ENCODE results near the gene NAALADL2.
"Not testable (repeated sequence)": the region's sequence is repeated elsewhere in the genome, so short reads cannot be mapped to it uniquely, and the experiment has no call there.

NAALADL2 gene

DNA sequence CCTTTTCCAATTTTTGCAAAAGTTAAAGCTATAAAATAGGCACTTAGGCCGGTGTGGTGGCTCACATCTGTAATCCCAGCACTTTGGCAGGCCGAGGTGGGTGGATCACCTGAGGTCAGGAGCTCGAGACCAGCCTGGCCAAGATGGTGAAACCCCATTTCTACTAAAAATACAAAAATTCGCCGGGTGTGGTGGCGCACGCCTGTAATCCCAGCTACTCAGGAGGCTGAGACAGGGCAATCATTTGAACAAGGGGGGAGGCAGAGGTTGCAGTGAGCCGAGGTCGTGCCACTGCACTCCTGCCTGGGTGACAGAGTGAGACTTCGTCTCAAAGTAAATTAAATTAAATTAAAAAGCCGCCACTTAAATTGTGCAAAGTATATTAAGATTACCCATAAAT lies 412.3 kb downstream of the NAALADL2 start:
- not testable (repeated sequence) for DNase-seq

DNA sequence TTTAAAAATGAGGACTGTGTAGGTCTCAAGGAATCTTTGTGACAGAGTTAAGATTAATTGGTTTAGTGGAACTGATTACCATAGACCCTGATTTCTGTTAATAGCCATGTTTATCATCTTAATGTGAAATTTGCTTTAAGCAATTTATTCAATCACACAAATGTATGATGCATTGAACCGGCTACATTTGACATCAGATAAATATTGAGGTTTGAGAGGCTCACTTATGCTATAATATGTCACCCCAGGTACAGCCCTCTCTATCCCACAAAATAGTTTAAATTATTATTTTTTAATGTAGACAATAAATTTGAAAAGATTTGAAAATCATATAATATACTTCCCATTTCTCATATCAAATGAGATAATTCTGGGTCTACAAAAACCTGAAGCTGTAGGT lies 413.3 kb downstream of the NAALADL2 start:
- DNase-seq = no peak

DNA sequence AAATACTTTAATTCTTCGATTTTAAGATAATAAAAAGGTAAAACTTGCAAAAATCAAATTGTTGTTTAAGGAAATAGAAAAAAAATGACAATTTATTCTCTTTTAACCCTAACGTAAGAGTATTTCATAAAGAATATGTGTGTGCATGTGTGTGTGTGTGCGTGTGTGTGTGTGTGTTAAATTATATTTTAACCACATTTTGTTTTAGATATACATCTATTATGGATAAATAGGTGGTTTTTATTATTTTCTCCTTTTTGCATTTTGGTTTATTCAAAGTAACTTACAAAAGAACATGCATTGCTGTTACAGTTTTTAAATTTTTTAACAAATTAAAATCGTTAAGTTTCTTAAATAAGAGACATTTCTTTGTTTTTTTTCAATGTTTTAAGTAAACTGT lies 414.4 kb downstream of the NAALADL2 start:
- no peak for DNase-seq

DNA sequence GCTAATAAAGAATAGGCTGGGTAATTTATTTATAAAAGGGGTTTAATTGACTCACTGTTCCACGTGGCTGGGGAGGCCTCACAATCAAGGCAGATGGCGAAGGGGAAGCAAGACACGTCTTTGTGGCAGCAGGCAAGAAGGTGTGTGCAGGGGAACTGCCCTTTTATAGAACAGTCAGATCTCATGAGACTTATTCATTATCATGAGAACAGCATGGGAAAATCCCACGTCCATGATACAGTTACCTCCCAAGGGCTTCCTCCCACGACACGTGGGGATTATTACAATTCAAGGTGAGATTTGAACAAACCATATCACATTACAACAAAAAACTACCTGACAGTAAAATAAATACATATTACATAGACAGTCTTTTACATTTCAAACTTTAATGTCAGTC lies 414.9 kb downstream of the NAALADL2 start:
- DNase-seq = no peak

DNA sequence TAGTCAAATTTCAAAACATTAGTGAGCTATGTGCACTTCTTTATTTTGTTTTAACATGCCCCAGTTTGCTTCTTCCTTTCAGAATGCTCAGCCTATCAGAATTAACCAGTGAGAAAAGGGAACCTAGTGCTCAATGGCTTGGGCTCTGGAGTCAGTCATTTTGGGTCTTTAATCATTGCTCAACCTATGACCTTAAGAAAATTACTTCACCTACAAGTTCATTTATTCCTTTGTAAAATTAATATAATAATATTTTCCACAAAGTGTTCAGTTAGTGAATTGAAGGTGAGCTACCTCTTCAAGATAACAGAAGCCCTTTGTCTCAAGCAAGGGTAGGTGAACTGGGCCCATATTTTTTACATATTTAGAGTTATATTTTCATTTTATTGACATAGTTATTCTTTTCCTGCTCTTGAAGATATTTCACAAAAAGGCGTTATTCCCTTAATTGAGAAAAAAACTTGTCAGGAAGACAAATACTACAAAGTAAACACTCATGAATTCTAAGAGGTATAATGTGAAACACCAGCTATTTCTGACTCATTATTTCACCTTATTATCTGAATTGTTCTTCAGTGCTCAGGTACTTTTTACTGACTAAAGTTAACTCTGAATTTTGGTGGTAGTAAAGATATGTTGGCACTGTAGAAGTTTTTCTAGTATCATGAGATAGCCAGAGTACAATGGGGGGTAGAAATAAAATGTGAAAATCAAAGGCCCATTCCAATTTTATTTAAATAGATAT lies 415.5 kb downstream of the NAALADL2 start:
- no peak for DNase-seq

DNA sequence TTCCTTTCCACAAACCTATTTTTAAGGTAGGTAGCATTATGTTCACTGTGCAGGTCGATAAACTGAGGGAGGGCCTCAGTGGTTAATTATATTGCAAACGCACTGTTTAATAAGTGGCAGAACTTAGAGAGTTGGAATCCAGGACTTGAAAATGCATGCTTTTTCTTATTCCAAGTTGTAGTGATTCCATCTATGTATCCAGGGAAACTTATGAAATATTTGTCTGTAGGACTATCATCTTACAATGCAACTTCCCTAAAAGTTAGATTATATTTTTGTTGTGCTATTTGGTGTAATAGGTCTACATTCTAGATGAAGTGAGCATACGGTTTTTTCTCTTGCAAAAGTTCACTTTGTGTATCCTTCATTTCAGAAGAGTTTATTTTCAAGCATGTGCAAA lies 419.5 kb downstream of the NAALADL2 start:
- DNase-seq = no peak

DNA sequence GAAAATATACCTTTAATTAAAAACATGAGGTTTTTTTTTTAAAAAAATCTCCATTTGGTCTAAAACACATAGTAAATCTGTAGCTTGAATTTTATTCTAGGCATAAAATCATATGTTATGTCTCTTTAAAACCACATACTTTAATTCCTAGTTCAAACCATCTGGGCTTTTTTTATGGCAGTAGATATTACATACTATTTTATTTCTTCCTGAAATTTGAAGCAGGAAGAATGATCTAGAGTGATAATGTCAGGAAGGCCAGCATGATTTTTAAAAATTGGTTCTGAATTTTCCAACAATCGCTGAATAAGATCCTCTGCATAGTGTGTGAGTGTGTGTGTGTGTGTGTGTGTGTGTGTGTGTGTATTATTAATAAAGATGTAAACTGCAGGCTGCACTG lies 420.3 kb downstream of the NAALADL2 start:
- no peak for DNase-seq

DNA sequence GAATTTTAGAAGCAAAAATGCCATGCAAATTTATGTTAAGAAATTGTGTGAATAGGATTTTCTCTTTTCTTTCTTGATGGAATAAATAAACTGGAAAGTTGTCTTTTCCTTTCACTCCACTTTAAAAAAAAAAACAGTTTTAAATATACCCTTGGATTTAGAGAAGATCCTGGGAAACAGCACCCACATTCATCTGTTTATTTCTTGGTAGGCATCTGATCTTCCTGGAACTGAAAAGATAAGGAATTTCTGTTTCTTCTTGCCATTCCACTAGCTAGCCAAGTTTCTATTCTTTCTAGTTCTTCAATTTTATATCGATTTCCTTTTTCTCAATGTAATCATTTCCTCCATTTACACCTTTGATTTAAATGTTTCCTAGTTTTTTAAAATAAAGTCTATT lies 420.8 kb downstream of the NAALADL2 start:
- no peak for DNase-seq

DNA sequence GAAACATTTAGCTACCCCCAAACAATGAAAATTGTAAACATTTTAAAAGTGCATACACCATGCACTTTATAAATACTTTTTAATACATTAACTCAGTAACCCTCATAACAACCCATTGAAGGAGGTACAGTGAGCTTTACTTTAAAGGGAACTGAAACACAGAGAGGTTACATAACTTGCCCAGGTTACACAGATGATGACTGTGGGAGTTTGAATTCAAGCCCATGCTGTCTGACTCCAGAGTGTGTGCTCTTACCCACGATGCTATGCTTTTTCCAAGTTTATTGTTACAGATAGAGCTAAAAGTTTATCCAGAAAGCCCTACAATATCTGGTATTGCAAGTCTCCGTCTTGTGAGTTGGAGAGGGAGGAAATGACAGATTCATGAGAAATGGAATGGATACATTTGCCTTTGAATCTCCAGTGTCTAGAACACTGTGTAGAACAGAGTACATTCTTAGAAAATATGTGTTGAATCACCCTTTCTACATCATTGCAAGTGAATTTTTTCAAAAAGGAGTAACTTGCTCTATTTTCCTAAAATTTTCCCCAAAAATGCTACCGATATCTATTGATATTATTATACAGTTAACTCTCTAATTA lies 428.3 kb downstream of the NAALADL2 start:
- DNase-seq = no peak

DNA sequence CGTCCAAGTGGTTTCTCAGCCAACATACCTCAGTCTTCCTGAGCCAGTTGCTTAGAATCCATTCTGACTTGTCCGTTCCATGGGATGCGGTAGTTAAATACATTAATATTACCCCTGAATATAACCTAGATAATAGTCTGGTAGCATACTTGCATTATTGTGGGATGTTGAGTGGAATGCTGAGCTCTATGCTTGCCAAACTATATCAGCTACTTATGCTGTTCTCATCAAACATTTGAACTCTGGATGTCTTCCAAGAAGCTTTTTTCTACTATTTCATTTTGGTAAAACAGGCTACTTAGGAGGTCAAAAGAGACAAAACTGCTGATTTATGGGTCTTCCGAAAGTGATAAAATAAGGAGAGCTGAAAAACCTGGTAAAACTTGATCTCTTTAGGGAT lies 429.5 kb downstream of the NAALADL2 start:
- no peak for DNase-seq

DNA sequence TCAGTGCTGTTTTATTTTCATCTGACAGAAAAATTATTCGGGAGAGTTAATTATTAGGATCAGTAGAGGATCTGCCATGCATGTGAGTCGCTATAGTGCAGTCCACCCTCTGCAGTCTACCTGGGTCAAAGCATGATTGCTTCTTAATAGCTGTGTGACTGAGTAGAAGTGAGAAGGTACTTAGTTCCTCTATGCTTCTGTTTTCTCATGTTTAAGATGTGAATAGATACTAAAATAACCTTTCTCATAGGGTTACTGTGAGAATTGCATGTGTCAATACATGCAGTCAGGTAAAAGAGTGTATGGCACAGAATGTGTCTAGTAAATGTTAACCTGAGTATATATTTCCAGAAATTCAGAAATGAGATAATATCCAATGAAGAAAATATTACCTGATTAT lies 435.7 kb downstream of the NAALADL2 start:
- no peak for DNase-seq

DNA sequence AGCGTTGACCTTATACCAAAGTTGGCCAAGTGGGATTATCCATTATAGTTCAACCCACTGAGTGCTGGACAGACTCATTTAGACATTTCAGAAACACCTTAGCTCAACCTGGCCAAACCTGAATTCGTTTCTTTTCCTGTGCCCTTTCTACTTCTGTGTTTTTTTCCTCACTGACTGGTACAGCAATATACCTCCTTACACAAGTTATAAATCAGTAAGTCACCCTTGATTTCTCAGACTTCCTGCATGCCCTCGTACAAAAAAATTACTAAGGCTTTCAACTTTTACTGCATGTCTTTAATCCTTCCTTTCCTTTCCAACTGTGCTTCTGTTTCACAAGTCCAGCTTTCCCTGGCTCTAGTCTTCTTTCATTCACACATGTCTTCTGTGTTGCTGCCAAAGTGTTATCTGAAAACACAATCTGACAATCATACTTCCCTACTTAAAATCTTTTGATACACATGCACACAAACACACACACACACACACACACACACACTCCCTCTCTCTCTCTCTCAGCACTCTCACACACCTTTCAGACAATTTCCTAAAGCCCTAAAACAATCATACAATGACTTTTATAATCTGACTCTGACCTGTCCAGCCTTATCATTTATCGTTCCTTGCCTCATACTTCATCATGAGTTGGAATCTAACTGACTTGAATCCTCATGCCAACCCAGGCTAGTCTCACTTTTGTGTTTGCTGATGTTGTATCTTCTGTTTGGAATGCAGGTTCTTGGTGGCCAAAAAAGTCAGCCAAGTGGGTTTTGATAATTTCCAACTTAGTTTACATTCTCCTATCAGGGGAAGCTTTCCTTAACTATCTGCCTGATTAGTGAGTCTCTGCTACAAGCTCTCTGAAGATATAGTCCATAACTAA lies 436.4 kb downstream of the NAALADL2 start:
- DNase-seq = no peak

DNA sequence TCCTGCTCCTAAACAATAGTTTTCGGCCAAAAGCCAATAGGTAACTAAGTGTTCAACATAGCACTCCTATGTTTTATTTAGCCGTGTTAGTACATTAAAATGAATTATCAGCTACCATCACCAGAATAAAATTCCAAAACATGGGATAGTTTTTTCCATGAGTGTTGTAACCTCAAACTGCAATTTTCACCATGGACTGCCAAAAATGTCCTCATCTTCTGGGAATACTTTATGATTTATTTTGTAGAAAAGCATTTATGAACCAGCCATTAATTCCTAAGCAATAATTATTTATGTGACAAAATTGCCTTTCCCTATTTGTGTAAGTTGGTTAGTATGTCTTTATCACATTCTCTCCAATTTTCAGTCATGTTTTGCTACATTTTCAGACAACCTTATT lies 438.1 kb downstream of the NAALADL2 start:
- DNase-seq = no peak

DNA sequence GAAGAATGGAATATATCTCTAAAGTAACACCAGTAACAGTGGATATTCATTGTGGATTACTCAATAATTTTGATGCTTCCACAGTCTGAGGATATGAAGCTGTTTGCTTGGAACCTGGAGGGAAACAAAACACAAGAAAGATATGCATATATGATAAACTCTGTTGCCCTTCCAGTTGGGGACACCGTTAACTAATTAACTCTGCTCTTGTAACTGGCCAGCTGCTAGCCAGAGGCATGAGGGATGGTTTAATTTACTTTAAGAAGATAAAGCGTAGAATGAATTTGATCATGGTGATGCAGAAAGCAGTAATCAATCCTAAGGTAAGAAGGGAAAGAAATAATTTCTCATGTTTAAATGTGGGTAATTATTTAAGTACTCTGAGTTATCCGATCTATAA lies 442.6 kb downstream of the NAALADL2 start:
- no peak for DNase-seq

DNA sequence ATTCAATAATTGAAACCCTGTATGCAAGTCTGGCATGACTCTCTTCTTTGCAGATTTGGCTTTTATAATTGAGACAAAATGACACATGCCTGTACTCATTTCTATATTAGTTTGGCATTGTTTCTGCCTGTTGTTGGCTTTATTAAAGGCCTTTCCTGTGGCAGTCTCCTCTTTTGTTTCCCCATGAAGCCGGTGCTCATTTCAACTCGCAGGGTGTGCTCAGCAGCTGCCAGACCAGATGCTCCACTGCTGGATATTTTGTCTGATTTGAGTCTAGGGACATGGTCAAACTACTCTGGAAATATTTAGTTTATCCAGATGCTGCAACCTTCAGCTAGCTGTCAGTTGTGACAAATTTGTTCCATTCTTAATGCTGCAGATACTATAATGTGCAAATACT lies 445.3 kb downstream of the NAALADL2 start:
- no peak for DNase-seq

DNA sequence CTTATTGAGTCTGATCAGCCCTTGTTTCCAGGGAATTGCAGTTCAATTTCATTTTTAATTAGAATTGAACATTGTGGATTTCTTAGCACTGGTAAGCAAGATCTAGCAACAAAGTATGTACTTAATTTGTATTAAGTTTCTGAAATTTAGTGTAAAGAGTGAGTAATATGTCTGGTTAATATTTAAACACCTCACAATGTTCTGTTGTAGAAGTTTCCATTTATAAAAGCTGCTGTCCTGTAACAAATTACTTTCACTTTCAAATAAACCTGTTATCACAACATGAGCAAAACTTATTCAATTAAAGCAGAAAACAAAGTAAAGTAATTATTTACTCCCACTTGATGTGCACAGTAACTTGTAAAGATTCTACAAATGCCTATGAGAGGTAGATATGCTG lies 448.5 kb downstream of the NAALADL2 start:
- no peak for DNase-seq

DNA sequence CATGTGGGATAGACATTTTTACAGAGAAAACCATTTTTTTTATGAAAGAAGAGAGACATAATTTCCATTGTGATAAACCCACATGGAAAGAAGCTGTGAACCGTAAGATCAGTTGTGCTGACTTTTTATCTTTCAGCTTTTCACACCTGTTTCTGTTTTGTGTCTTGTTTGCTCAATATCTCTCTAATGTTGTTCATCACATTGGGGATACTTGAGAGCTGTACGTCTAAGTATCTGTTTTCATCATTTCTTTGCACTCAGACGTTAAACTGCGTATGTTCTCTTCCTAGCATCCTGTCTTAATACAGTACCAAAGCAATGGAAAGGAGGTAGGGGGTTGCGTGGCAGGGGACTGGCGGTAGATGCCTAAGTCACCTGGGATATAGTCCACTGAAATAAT lies 449.0 kb downstream of the NAALADL2 start:
- no peak for DNase-seq

DNA sequence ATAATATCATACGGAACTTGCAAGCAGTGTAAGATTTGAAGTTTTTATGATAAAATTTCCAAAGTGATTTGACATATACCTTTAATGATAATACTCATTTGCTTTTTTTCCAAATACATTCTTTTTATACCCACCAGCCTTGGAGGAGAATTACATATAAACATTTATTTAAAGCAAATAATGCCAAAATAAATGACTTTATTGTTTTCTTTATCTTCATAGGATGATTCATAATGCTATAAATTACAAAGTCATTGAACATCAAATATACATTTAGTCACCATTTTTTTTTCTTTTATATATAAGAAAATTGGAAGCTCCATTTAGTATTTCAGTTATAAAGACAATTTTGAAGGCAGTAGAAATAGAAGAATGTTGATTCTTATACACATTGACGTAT lies 450.9 kb downstream of the NAALADL2 start:
- no peak for DNase-seq

DNA sequence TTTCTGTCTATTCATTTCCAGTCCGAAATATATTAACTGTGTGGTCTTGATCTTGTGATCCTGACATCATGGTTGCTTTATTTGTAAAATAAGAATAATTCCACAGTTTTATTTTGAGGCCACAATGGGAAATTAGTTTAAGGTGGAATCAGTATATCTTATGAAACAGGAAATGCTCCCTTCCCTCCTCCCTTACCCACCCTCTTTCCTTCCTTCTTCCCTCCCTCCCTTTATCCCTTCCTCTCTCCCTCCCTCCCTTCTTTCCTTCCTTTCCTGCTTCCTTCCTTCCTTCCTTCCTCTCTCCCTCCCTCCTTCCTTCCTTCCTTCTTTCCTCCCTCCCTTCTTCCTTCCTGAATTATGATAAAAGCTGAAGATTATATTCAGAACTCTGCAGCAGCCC lies 452.3 kb downstream of the NAALADL2 start:
- DNase-seq = no peak

DNA sequence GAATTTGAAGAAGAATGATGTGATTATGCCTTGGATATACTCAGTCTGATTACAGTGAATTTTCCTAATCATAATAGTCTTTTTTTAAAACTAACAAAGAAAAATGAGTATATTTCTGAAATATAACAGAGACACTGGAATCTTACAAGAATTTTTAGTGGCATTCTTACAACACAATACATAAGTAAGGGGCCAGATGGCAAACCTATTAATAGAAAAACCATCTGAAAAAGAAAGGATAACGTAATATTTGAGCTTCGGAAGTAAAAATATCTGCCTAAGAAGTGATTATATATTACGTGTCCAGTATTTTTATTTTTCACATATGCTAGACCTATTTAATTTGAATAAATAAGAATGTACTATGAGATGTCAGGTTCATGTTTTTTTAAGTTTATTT lies 452.8 kb downstream of the NAALADL2 start:
- no peak for DNase-seq

DNA sequence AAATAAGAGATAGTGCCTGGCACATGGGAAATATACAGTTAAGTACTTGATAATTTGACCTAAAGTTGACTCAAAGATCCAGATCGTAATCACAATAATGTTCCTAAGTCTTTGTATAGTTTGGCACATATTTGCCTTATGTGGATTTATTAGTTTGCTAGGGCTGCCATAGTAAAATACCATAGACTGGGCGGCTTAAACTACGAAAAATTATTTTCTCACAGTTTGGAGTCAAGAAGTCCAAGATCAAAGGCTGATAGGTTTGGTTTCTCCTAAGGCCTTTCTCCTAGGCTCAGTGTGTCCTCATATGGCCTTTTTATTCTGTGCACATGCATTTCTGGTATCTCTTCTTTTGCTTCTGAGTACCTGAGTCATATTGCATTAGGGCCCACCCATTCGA lies 453.7 kb downstream of the NAALADL2 start:
- no peak for DNase-seq

DNA sequence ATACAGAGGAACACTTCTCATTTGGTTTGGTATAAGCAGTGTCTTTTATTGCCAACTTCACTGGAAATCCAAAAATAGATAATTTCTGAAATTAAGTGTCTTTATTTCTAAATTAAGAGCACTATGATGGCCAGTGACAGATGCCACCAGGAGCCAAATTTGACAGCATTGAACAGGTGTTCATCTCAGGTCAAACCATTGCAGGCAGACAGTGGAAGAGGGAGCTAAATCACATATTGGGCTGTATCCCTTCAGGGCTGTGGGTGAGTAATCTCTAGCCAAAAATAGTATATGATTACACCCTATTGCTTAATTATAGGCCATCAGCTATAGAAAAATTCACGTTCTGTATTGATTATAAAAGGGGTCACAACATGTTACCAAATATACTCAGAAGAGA lies 457.7 kb downstream of the NAALADL2 start:
- no peak for DNase-seq

DNA sequence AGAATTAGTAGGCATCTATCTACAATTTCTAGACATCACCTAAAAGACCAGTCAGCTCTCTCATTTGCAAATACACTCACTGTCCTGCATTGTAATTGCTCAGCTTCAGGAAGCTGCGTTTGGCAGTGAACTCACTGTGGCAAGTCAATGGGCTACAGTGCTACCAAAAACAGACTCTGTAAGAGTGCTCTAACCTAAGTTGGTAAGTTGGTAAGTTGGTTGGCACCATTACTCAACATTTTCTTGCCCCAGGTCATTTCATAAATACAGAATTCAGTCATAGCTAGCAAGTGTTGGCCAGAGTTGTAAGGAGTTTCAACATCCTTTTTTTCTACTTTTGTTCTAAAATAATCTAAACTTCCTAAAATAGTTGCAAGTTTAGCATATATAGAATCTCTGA lies 466.3 kb downstream of the NAALADL2 start:
- DNase-seq = no peak

DNA sequence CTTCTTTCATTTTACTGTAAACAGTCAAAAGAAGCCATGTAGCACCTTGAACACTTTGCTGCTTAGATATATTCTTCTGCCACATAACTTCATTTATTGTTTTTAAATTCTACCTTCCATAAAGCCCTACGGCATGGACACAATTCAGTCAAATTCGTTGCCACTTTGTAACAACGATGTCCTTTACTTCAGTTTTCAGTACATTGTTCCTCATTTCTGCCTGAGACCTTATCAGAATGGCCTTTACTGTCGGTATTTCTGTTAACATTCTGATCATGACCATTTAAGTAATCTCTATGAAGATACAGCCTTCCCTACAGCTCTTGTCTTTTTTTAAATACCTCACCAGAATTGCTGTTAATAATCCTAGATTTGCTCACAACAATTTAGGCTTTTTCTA lies 466.9 kb downstream of the NAALADL2 start:
- no peak for DNase-seq

Data from NCI-H526 treated with DMSO at 0.1 percent for 48 hours (cell line).